AG04450 (cell line): Measurements from ENCODE around the gene TNFRSF4. TPM values are rescaled to one million over a fixed set of nuclear protein-coding genes. Genes with fewer than 3 reads are reported as not detected.

Experiments used
- CTCF ChIA-PET: fragments of 300-600, 350-600 bp; formaldehyde crosslinking; extraction: SDS; loops from one replicate; lab custom pipeline; 2022; ENCODE audit warnings: antibody characterized with exemption, inconsistent platforms; lab: Charles Lee
- POLR2A ChIA-PET: fragments of 350-600 bp; formaldehyde crosslinking; extraction: SDS; loops from one replicate; lab custom pipeline; 2021; ENCODE audit warnings: antibody characterized with exemption, inconsistent platforms; lab: Yijun Ruan, JAX
- DNase-seq: peaks from one replicate; pipeline ENCODE4 v3.0.0-alpha.2; 2011; ENCODE audit warnings: low read depth, low spot score
- H3K27ac ChIP-seq: one replicate; pipeline ENCODE4 v1.5.1; 2012; ENCODE audit warnings: low read depth, low read length, control low read depth
- H3K27me3 ChIP-seq: one replicate; pipeline ENCODE4 v1.6.0; 2012; ENCODE audit warnings: low read length; ENCODE audit not compliant: control insufficient read depth, insufficient read depth
- H3K4me3 ChIP-seq: 2 replicates; pipeline ENCODE4 v1.5.1; 2011; ENCODE audit warnings: mild to moderate bottlenecking, low read depth, low read length, control low read depth
- H3K9me3 ChIP-seq: 2 replicates; pipeline ENCODE4 v1.5.1; 2012; ENCODE audit warnings: low read length; ENCODE audit not compliant: control insufficient read depth, insufficient read depth
- CTCF ChIP-seq: IDR thresholded peaks from 2 replicates; pipeline ENCODE4 v1.5.1; 2011; ENCODE audit warnings: low read depth, low read length, control low read depth, inconsistent platforms
- polyA plus RNA-seq: library from polyadenylated mRNA; depleted of rRNA; stranded (reverse); fragments of >200 nt; gene quantifications from 2 replicates; pipeline ENCODE4 v1.2.3, GENCODE V29; 2011

Gene TNFRSF4
- polyA plus RNA-seq, 1 experiment: 0.07 TPM

GRCh38 chr1:1167841-1168450, 46.0 kb downstream of the TNFRSF4 start:
- DNase-seq: no peak
- TF ChIP-seq CTCF: no peak
- Histone ChIP-seq H3K9me3 (peaks cover 4% of the 10 kb centered on the region; the same call in 1 of the 2 replicates), H3K4me3 (no peak overlapping the region), H3K27me3 (peaks cover 51% of the 10 kb centered on the region), H3K27ac (no peak overlapping the region)
- ChIA-PET CTCF (interaction anchor here (0.6 kb wide), 1 partner anchor 45 kb away, joined by 3 read pairs; no protein-coding TSS in a partner anchor), POLR2A (no interaction called here)

GRCh38 chr1:1167398-1167821, 46.5 kb downstream of the TNFRSF4 start:
- ChIA-PET POLR2A (no interaction called here), CTCF (interaction anchor here (0.6 kb wide), 1 partner anchor 45 kb away, joined by 3 read pairs; no protein-coding TSS in a partner anchor)
- H3K9me3 ChIP-seq: peaks cover 4% of the 10 kb centered on the region; the same call in 1 of the 2 replicates
- no peak for TF ChIP-seq CTCF
- no peak overlapping the region for H3K27ac ChIP-seq
- no peak for DNase-seq
- no peak overlapping the region for H3K4me3 ChIP-seq
- peaks cover 51% of the 10 kb centered on the region for H3K27me3 ChIP-seq

- POLR2A ChIA-PET: no interaction called here
- H3K27me3 ChIP-seq: peaks cover 45% of the 10 kb centered on the region
Measured at GRCh38 chr1:1166642-1167397, 47.1 kb downstream of the TNFRSF4 start.

GRCh38 chr1:1165900-1166421, 48.0 kb downstream of the TNFRSF4 start:
- H3K4me3 ChIP-seq: no peak overlapping the region
- no peak for DNase-seq
- no peak overlapping the region for H3K27ac ChIP-seq
- peaks cover 4% of the 10 kb centered on the region; the same call in 1 of the 2 replicates for H3K9me3 ChIP-seq
- TF ChIP-seq CTCF: no peak
- H3K27me3 ChIP-seq: peaks cover 38% of the 10 kb centered on the region
- ChIA-PET POLR2A (no interaction called here), CTCF (no interaction called here)

More at GRCh38 chr1:1166642-1167397, 47.1 kb downstream of the TNFRSF4 start:
- TF ChIP-seq CTCF: no peak
- H3K27ac ChIP-seq: no peak overlapping the region
- CTCF ChIA-PET: no interaction called here
- H3K4me3 ChIP-seq: no peak overlapping the region
- H3K9me3 ChIP-seq: peaks cover 4% of the 10 kb centered on the region; the same call in 1 of the 2 replicates
- no peak for DNase-seq
